Measurements from ENCODE around the gene ANKHD1.

DNA sequence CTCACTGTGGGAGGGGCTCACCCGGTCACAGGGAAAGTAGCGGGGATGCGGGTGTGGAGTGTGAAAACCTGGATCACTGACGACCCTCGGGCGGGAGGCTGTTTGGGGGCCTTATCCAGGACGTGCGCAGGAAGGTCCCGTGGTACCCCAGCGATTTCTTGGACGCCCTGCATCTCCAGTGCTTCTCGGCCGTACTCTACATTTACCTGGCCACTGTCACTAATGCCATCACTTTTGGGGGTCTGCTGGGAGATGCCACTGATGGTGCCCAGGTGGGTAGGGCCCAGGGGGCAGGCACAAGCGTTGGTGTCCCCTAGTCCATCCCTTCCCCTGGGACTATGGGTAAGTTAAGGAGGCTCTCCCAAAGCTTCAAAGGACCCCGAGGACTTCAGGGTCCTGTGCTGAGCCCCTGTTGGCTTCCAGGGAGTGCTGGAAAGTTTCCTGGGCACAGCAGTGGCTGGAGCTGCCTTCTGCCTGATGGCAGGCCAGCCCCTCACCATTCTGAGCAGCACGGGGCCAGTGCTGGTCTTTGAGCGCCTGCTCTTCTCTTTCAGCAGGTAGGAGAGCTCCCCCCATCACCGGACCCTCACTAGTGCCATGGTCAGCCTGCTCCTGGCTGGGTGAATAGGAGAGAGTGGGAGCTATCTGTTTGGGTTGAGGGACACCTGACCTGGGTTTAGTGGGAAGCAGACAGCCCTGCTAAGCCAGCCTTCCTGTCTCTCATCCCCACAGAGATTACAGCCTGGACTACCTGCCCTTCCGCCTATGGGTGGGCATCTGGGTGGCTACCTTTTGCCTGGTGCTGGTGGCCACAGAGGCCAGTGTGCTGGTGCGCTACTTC is 37.8 kb upstream of the ANKHD1 start:
- TF ChIP-seq CTCF (conservative IDR thresholded peaks at IDR 0.05) (no peak), EZH2 (IDR thresholded peaks at IDR 0.05; ENCODE audit: low read depth) (no peak)
